GM19324 (cell line): Measurements from ENCODE around the gene CASZ1.

Experiments
- ATAC-seq: cut with Tn5 transposase; IDR thresholded peaks from one replicate; pipeline ENCODE4 v1.9.1; 2021; ENCODE audit warnings: mild to moderate bottlenecking, moderate library complexity; ENCODE audit not compliant: unreplicated experiment, low FRiP score

Gene CASZ1

GRCh38 chr1:10796029-10796944 lies at the start of gene CASZ1:
TSS of gene CASZ1 (minus strand) at chr1:10796646. CDS start at chr1:10693889, 102,757 bp downstream.
- ATAC-seq = no peak

- no peak for ATAC-seq
Measured at GRCh38 chr1:10843697-10844096, 47.3 kb upstream of the CASZ1 start.

- ATAC-seq = no peak
Measured at GRCh38 chr1:10841118-10841517, 44.7 kb upstream of the CASZ1 start.

- ATAC-seq = no peak
Measured at GRCh38 chr1:10839188-10839770, 42.8 kb upstream of the CASZ1 start.

GRCh38 chr1:10838541-10838940 lies 42.1 kb upstream of the CASZ1 start:
- no peak for ATAC-seq

GRCh38 chr1:10836726-10837125 lies 40.3 kb upstream of the CASZ1 start:
- no peak for ATAC-seq

- ATAC-seq = no peak
Measured at GRCh38 chr1:10835822-10836421, 39.5 kb upstream of the CASZ1 start.

- ATAC-seq = no peak
Measured at GRCh38 chr1:10835421-10835820, 39.0 kb upstream of the CASZ1 start.

GRCh38 chr1:10834770-10835412 lies 38.4 kb upstream of the CASZ1 start:
- ATAC-seq = no peak

- ATAC-seq = no peak
Measured at GRCh38 chr1:10833630-10834557, 37.4 kb upstream of the CASZ1 start.

- ATAC-seq = no peak
Measured at GRCh38 chr1:10832703-10833102, 36.3 kb upstream of the CASZ1 start.

- ATAC-seq = no peak
Measured at GRCh38 chr1:10830961-10831668, 34.7 kb upstream of the CASZ1 start.

GRCh38 chr1:10829965-10830515 lies 33.6 kb upstream of the CASZ1 start:
- no peak for ATAC-seq

- ATAC-seq = no peak
Measured at GRCh38 chr1:10829067-10829818, 32.8 kb upstream of the CASZ1 start.

GRCh38 chr1:10827377-10828333 lies 31.2 kb upstream of the CASZ1 start:
- no peak for ATAC-seq

- ATAC-seq = no peak
Measured at GRCh38 chr1:10825592-10825991, 29.1 kb upstream of the CASZ1 start.

GRCh38 chr1:10824821-10825540 lies 28.5 kb upstream of the CASZ1 start:
- ATAC-seq = no peak
